ENCODE data around the gene CHD2. TPM values are rescaled to one million over a fixed set of nuclear protein-coding genes. Genes with fewer than 3 reads are reported as not detected.
"Not testable (repeated sequence)": the region's sequence is repeated elsewhere in the genome, so short reads cannot be mapped to it uniquely, and the experiment has no call there.

Gene CHD2
- 100 to 1,000 TPM; 177 to 180 TPM for total RNA-seq

GRCh38 chr15:92899948-92900730 is at the start of gene CHD2:
Gene CHD2, plus strand, starts transcription at chr15:92900324. Its CDS starts 914 bp downstream, at chr15:92901238.
- Mint-ChIP-seq H3K9me3 (peaks cover 5% of the 10 kb centered on the region), H3K36me3 (peaks cover 38% of the 10 kb centered on the region), H3K27me3 (no peaks in the 10 kb centered on the region), H3K4me3 (peak within 1 kb of the TSS; percentile 96), H3K4me1 (ENCODE audit: low read depth in 2 of 2) (peaks cover 36 to 63% of the 10 kb centered on the region in 2 donors), H3K27ac (peak within 1 kb of the TSS; percentile 99 to 100)
- ATAC-seq (peak; percentile 75 to 76), DNase-seq (ENCODE audit: low spot score) (peak; percentile 72)

GRCh38 chr15:92853222-92853621 is 46.9 kb upstream of the CHD2 start:
- H3K36me3 Mint-ChIP-seq, result no peaks in the 10 kb centered on the region
- ATAC-seq, result no peak
- peaks cover 0 to 5% of the 10 kb centered on the region in 2 donors for H3K27me3 Mint-ChIP-seq
- no peak overlapping the region for H3K4me3 Mint-ChIP-seq
- peaks cover under 1 to 8% of the 10 kb centered on the region in 2 donors for H3K4me1 Mint-ChIP-seq (ENCODE audit: low read depth in 2 of 2)
- peak overlapping the region in 1 of 2 donors; percentile 71 for H3K27ac Mint-ChIP-seq
- no peak for DNase-seq (ENCODE audit: low spot score)
- no peaks in the 10 kb centered on the region for H3K9me3 Mint-ChIP-seq

- no peaks in the 10 kb centered on the region for H3K36me3 Mint-ChIP-seq
- no peak for ATAC-seq
- H3K4me1 Mint-ChIP-seq (ENCODE audit: low read depth in 2 of 2), result no peaks in the 10 kb centered on the region
- H3K27me3 Mint-ChIP-seq, result peaks cover 2 to 7% of the 10 kb centered on the region in 2 donors
- H3K9me3 Mint-ChIP-seq, result no peaks in the 10 kb centered on the region
- H3K27ac Mint-ChIP-seq, result no peak overlapping the region
- DNase-seq (ENCODE audit: low spot score), result no peak
- H3K4me3 Mint-ChIP-seq, result no peak overlapping the region
These were observed 38.4 kb upstream of the CHD2 start for GRCh38 chr15:92861742-92862141.

- Mint-ChIP-seq H3K9me3 (no peaks in the 10 kb centered on the region), H3K27ac (peak overlapping the region in 1 of 2 donors; percentile 9), H3K27me3 (peaks cover 0 to 7% of the 10 kb centered on the region in 2 donors), H3K36me3 (no peaks in the 10 kb centered on the region), H3K4me1 (ENCODE audit: low read depth in 2 of 2) (no peaks in the 10 kb centered on the region), H3K4me3 (no peak overlapping the region)
- no peak for DNase-seq (ENCODE audit: low spot score)
- no peak for ATAC-seq
These were observed 35.9 kb upstream of the CHD2 start for GRCh38 chr15:92864127-92864814.

- no peaks in the 10 kb centered on the region for H3K36me3 Mint-ChIP-seq
- H3K27me3 Mint-ChIP-seq, result peaks cover 0 to 3% of the 10 kb centered on the region in 2 donors
- H3K4me3 Mint-ChIP-seq, result no peak overlapping the region
- H3K9me3 Mint-ChIP-seq, result no peaks in the 10 kb centered on the region
- H3K27ac Mint-ChIP-seq, result no peak overlapping the region
- peaks cover 0 to 5% of the 10 kb centered on the region in 2 donors for H3K4me1 Mint-ChIP-seq (ENCODE audit: low read depth in 2 of 2)
- DNase-seq (ENCODE audit: low spot score) (no peak), ATAC-seq (no peak)
These were observed 30.7 kb upstream of the CHD2 start for GRCh38 chr15:92869263-92869940.

GRCh38 chr15:92870010-92870591 is 30.0 kb upstream of the CHD2 start:
- ATAC-seq (no peak), DNase-seq (ENCODE audit: low spot score) (no peak)
- Mint-ChIP-seq H3K4me3 (no peak overlapping the region), H3K27ac (no peak overlapping the region), H3K9me3 (no peaks in the 10 kb centered on the region), H3K27me3 (peaks cover 0 to 3% of the 10 kb centered on the region in 2 donors), H3K36me3 (no peaks in the 10 kb centered on the region), H3K4me1 (ENCODE audit: low read depth in 2 of 2) (peaks cover 0 to 5% of the 10 kb centered on the region in 2 donors)

- not testable (repeated sequence) for H3K4me3 Mint-ChIP-seq; DNase-seq (ENCODE audit: low spot score); H3K27me3 Mint-ChIP-seq; ATAC-seq; H3K36me3 Mint-ChIP-seq; H3K27ac Mint-ChIP-seq; H3K4me1 Mint-ChIP-seq (ENCODE audit: low read depth in 2 of 2); H3K9me3 Mint-ChIP-seq
These were observed 27.2 kb upstream of the CHD2 start for GRCh38 chr15:92872967-92873366.

- Mint-ChIP-seq H3K4me1 (ENCODE audit: low read depth in 2 of 2) (peaks cover 21 to 28% of the 10 kb centered on the region in 2 donors), H3K36me3 (no peaks in the 10 kb centered on the region), H3K27me3 (peaks cover 0 to 11% of the 10 kb centered on the region in 2 donors), H3K9me3 (no peaks in the 10 kb centered on the region), H3K27ac (no peak overlapping the region), H3K4me3 (no peak overlapping the region)
- ATAC-seq (no peak), DNase-seq (ENCODE audit: low spot score) (no peak)
These were observed 23.1 kb upstream of the CHD2 start for GRCh38 chr15:92877000-92877399.

GRCh38 chr15:92877416-92877815 is 22.7 kb upstream of the CHD2 start:
- Mint-ChIP-seq H3K27me3 (peaks cover 0 to 11% of the 10 kb centered on the region in 2 donors), H3K4me3 (no peak overlapping the region), H3K27ac (peak overlapping the region in 1 of 2 donors; percentile 12), H3K4me1 (ENCODE audit: low read depth in 2 of 2) (peaks cover 23 to 33% of the 10 kb centered on the region in 2 donors), H3K36me3 (no peaks in the 10 kb centered on the region), H3K9me3 (no peaks in the 10 kb centered on the region)
- ATAC-seq (no peak), DNase-seq (ENCODE audit: low spot score) (no peak)

- Mint-ChIP-seq H3K27ac (peak overlapping the region in 1 of 2 donors; percentile 53), H3K9me3 (no peaks in the 10 kb centered on the region), H3K4me1 (ENCODE audit: low read depth in 2 of 2) (peaks cover 23 to 33% of the 10 kb centered on the region in 2 donors), H3K27me3 (peaks cover 0 to 11% of the 10 kb centered on the region in 2 donors), H3K36me3 (peaks cover 4% of the 10 kb centered on the region), H3K4me3 (no peak overlapping the region)
- ATAC-seq (no peak), DNase-seq (ENCODE audit: low spot score) (no peak)
These were observed 21.5 kb upstream of the CHD2 start for GRCh38 chr15:92878593-92879053.

- H3K4me3 Mint-ChIP-seq, result peak overlapping the region; percentile 97
- H3K27ac Mint-ChIP-seq, result peak overlapping the region; percentile 96 to 97
- no peak for ATAC-seq
- peaks cover 18% of the 10 kb centered on the region for H3K36me3 Mint-ChIP-seq
- peaks cover 27 to 41% of the 10 kb centered on the region in 2 donors for H3K4me1 Mint-ChIP-seq (ENCODE audit: low read depth in 2 of 2)
- H3K9me3 Mint-ChIP-seq, result no peaks in the 10 kb centered on the region
- peaks cover 0 to 11% of the 10 kb centered on the region in 2 donors for H3K27me3 Mint-ChIP-seq
- no peak for DNase-seq (ENCODE audit: low spot score)
These were observed 20.0 kb upstream of the CHD2 start for GRCh38 chr15:92879949-92880725.

- peaks cover 18% of the 10 kb centered on the region for H3K36me3 Mint-ChIP-seq
- no peaks in the 10 kb centered on the region for H3K9me3 Mint-ChIP-seq
- ATAC-seq (no peak), DNase-seq (ENCODE audit: low spot score) (no peak)
- H3K27ac Mint-ChIP-seq, result peak overlapping the region; percentile 96 to 97
- H3K27me3 Mint-ChIP-seq, result peaks cover 0 to 11% of the 10 kb centered on the region in 2 donors
- H3K4me3 Mint-ChIP-seq, result peak overlapping the region; percentile 97
- H3K4me1 Mint-ChIP-seq (ENCODE audit: low read depth in 2 of 2), result peaks cover 27 to 41% of the 10 kb centered on the region in 2 donors
These were observed 19.3 kb upstream of the CHD2 start for GRCh38 chr15:92880796-92881195.

All from natural killer cell treated with Interleukin-12 subunit alpha and Interleukin-12 subunit beta and Interleukin-15 and Interleukin-18, amount 100 ng/mL, for 72 hours (primary cell).